NCI-H1417 treated with DMSO at 0.1 percent for 48 hours (cell line): ENCODE measurements around the gene PCNX1.

Experiments used
- DNase-seq: peaks from one replicate; lab custom pipeline; 2025; lab: John Stamatoyannopoulos, UW

The PCNX1 gene

GRCh38 chr14:71163050-71163841, 256.0 kb downstream of the PCNX1 start:
- DNase-seq, result no peak

GRCh38 chr14:71163842-71164629, 256.8 kb downstream of the PCNX1 start:
- no peak for DNase-seq
